Adipose tissue (tissue), 3 donors: ENCODE results near the gene MORN4. TPM values are rescaled to one million over a fixed set of nuclear protein-coding genes. Genes with fewer than 3 reads are reported as not detected.
"Not testable (repeated sequence)": the region's sequence is repeated elsewhere in the genome, so short reads cannot be mapped to it uniquely, and the experiment has no call there.

ENCODE experiments used
- H3K27ac ChIP-seq: one replicate; pipeline ENCODE4 v1.5.1; 2013; ENCODE audit warnings: low read depth, low read length
- WGBS, 3 donors: extraction: QIAGEN DNeasy Blood & Tissue Kit; methylation state at CpG; one replicate each; pipeline ENCODE4 v1.1.7; 2013; 5-methylcytosine and 5-hydroxymethylcytosine counted together
- polyA plus RNA-seq, 3 donors: library from polyadenylated mRNA; stranded (reverse); fragments of 200-250 nt; gene quantifications; one replicate each; pipeline ENCODE4 v1.2.3, GENCODE V29; 2013
- donor health status: healthy with polysubstance abuse.
- donor health status: Bipolar disorder and iron deficiency.
- donor health status: healthy.

MORN4 gene
- 1 to 10 TPM; 2.8 to 4.6 (median 4.0) TPM for polyA plus RNA-seq

- H3K27ac ChIP-seq: no peak within 1 kb of the TSS
These were observed at the start of gene MORN4 for GRCh38 chr10:97632949-97633884. MORN4 (minus strand) TSS chr10:97633500; CDS start chr10:97619653, 13,847 bp downstream.

DNA sequence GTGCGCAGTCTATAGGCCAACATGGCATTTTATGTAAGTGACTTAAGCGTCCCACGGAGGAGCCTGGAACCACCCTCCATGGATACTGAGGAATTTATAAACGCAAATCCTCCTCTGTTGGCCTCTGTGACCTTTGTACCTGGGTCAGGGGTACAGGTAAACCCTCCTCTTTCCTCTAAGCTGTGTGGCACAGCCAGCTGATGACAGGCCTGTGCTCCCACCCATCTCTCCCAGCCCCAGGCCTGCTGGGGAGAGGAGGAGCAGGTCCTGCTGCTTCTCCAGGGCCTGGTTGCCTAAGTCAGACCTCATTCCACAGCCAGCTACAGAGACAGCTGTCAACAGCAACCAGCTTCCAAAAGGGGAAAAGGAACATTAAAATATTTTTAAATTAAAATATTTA is 48.7 kb upstream of the MORN4 start:
- WGBS, 3 donors: 76 to 91% (median 88%) methylated on average over 4 of the region's 4 CpGs
- no peak overlapping the region for H3K27ac ChIP-seq

More at GRCh38 chr10:97632949-97633884, at the start of gene MORN4:
- WGBS, 3 donors: 2 to 5% (median 4%) methylated on average over 61 to 62 of the region's 62 CpGs

GRCh38 chr10:97679594-97679993 is 46.3 kb upstream of the MORN4 start:
- WGBS, 3 donors: 91 to 95% (median 93%) methylated on average over 16 of the region's 16 CpGs
- H3K27ac ChIP-seq: no peak overlapping the region

DNA sequence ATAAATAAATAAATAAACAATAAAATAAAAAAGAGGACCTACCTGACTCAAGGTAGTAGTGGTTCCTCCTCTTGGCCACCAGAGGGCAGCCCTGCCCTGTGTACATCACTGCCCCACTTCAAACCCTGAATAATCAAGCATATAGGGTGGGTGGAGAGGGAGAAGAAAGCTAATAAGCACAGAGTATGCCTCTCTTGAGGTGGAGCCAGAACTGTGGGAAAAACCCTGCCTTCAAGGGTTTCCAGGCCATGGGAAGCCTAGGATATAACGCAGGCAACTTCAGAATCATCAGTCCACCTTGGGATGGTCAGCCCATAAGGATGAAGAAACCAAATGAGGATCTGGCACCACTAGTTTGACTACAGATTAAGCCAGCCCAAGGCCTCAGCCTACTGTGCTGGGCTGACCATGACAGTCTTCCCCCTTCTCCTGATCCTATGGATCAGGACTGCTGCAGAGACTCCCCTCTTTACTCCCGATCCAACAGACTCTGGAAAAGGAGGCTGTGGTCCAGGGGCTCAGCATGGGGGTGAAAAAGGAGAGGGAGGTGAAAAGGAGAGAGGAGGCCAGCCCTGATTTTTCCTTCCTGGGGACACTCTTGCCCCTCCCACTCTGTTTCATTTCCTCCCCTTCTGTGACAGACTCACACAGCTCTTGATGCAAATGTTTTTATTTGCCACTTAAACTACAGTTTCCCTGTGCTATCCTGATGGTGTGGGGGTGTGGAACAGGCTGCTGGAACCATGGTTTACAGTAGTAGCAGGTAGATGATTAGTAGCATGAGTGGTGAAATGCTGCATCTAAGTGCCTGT is 43.7 kb upstream of the MORN4 start:
- no peak overlapping the region for H3K27ac ChIP-seq
- 94 to 97% (median 95%) methylated on average over 2 of the region's 2 CpGs for WGBS, 3 donors

GRCh38 chr10:97675222-97675621 is 41.9 kb upstream of the MORN4 start:
- 86 to 88% (median 86%) methylated on average over 9 of the region's 9 CpGs for WGBS, 3 donors
- H3K27ac ChIP-seq: no peak overlapping the region

DNA sequence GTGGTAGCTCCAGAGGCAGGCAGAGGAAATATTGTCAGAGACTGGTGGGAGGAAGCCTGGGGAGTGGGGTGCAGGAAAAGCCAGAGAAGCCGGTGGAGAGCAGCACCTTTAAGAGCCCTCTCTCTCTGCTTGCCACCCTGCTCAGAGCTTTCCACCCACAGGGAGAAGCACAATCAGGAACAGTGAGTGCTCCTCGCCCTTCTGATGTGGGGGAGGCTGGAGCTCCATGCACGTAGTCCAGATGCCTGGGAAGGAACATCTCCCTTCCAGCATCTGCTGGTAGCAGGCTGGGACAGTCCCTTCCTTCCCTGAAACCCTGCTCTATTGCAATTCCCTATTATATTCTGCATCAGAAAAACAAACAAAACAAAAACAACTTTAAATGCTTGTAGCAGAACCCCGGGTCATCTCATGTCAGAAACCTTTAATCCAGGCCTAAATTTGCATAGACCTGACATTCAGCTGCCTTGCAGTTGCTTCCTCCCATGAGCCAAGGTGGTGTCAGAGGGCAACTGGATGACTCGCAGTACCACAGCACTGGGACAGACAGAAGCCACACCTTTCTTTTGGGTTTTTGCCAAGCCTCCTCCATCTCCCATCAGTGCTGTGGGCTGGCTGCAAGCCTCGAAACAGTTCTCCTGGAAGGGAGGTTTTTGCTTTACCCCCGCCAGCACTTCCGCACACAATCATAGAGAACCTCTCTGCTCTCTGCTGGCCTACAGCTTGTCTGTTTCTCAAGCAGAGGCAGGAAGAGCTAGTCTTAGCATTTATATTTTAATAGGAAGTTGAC is 40.6 kb upstream of the MORN4 start:
- WGBS, 3 donors: 62 to 71% (median 62%) methylated on average over 8 of the region's 8 CpGs
- no peak overlapping the region for H3K27ac ChIP-seq

DNA sequence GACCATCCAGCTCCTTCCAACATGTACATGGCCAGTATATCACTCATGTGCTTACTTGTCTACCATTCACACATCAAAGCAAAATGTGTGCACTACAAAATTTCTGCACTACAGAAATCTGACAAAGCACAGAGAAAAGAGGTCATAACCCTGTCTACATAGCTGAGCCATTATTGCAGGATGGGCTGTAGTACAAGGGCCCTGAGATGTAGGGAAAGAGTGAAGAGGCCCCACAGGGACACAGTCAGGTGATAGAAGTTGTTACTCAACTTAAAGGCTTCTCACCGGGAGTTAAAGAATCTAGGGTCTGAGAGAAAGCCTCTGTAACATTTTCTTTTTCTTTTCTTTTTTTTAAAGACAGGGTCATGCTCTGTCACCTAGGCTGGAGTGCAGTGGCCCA is 36.3 kb upstream of the MORN4 start:
- H3K27ac ChIP-seq: no peak overlapping the region
- WGBS, 3 donors: 40 to 85% (median 43%) methylated on average over 1 of the region's 1 CpG

DNA sequence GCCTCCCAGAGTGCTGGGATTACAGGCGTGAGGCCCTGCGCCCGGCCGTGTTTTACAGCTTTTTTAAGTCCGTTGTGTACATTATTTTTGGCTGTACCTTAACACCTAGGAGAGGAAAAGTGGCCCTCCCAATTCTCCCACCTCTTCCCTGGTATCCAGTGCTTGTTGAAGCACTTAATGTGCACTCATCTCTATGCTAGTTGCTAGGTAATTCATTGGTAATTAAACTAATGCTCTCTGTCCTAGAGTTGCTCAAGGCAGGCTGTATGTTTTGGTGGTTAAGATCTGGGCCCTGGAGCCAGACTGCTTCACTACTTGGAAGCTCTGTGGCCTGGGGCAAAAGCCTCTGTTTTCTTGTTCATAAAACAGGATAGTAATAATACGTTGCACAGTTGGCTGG is 34.2 kb upstream of the MORN4 start:
- WGBS, 3 donors: 83 to 92% (median 87%) methylated on average over 6 of the region's 6 CpGs
- no peak overlapping the region for H3K27ac ChIP-seq

DNA sequence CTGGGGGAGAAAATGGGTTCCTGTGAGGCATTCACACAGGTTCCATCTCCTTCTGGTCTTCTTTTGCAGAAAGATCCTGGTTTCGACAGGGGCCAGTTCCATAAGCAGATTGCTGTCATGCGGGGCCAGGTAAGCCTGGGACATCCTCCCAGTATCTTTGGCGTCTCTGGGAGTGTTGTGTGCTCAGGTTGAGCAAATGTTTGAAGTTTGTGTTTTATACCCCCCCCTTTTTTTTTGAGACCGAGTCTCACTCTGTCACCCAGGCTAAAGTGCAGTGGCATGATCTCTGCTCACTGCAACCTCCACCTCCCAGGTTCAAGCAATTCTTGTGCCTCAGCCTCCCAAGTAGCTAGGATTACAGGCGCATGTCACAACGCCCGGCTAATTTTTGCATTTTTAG is 33.7 kb upstream of the MORN4 start:
- WGBS, 3 donors: 90 to 96% (median 92%) methylated on average over 7 of the region's 7 CpGs
- no peak overlapping the region for H3K27ac ChIP-seq

DNA sequence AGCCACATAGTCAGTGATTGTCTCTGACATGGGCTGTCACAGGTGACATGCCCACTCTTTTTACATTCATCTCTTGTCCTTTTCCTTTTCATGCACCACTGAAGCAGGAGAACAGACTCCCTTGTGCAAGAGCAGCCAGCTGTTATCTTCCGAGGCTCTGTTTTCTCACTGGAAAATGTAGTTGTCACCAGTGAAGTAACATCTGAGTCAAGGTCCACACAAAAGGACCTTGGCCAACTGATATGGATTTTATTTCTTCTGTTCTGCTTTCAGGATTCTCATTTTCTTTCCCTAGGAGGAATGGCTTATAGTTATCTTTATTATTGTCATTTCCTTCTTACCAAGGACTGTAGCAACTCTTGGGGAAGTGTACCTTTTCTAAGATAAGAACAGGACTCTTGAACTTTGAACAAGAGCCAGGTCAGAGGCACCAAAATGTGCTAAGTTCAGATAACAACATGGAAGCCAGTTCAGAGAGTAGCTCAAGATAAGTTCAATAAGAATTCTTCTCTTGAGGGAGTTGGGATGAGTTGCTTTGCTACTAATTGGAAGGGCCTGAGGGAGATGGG is 31.1 kb upstream of the MORN4 start:
- no peak overlapping the region for H3K27ac ChIP-seq
- WGBS, 3 donors: 48 to 88% (median 86%) methylated on average over 1 of the region's 1 CpG

DNA sequence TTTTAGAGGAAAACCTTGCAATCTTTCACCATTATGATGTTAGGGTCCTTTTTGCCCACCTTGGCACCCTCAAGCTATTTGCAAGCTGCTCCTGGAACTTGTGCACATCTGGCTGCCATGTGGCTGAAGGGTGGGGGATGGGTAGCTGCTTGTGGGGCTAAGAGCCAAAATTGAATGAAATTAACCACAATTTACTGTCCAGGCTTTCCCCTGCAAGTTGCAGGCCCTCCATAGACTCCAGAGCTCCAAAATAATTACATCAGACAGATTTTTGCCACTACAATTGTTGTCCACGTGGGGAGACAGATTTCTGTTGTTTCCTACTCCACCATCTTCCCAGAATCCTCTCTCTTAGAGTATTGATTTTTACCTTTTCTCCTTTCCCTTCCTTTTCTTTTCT is 26.3 kb upstream of the MORN4 start:
- WGBS, 3 donors: 30 to 100% (median 40%) methylated on average over 1 of the region's 1 CpG
- no peak overlapping the region for H3K27ac ChIP-seq

GRCh38 chr10:97656777-97657176 is 23.5 kb upstream of the MORN4 start:
- H3K27ac ChIP-seq: no peak overlapping the region
- 69 to 85% (median 77%) methylated on average over 5 of the region's 5 CpGs for WGBS, 3 donors

DNA sequence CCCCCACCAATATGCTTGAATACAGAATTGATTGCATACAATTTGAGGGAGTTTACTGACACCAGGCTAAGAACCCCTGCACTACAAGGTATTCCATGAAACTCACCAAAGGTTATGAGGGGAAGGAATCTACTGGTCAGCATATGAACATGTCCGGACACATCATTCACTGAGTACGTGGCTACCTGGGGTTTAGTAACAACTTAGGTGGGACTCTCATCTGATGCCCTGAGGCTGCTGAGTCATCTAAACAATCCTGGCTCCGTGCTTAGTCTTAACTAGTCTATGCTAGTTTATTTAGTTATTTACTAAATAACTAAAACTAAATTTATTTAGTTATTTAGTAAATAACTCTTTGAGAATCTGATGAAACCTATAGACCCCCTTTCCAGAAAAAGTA is 18.5 kb upstream of the MORN4 start:
- no peak overlapping the region for H3K27ac ChIP-seq
- WGBS, 3 donors: 92 to 94% (median 94%) methylated on average over 3 of the region's 3 CpGs

- no peak overlapping the region for H3K27ac ChIP-seq
- WGBS, 3 donors: 84 to 89% (median 88%) methylated on average over 3 of the region's 3 CpGs
These were observed 17.4 kb upstream of the MORN4 start for GRCh38 chr10:97650726-97651125.

GRCh38 chr10:97649405-97649750 is 16.1 kb upstream of the MORN4 start:
- 89 to 95% (median 94%) methylated on average over 4 of the region's 4 CpGs for WGBS, 3 donors
- H3K27ac ChIP-seq: not testable (repeated sequence)

GRCh38 chr10:97648562-97649404 is 15.5 kb upstream of the MORN4 start:
- WGBS, 3 donors: 69 to 80% (median 74%) methylated on average over 5 of the region's 5 CpGs
- no peak overlapping the region for H3K27ac ChIP-seq

DNA sequence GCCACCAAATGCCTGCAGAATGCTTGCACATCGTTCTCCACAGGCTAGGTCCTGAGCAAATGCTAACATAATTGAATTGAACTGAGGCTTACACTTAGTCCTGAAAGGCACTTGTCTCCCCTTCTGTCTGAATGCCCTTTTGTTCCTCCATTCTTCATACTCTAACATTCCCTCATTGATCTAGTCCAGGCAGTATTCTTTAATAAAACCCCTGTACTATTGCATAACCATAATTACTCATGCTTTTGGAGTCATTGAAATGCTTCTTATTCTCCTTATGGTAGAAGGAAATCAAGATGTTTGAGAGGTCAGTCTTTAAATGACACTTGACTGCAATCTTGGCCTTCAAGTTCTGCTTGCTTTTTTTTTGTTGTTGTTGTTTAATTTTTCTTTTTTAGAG is 14.3 kb upstream of the MORN4 start:
- WGBS, 3 donors: 70 to 95% (median 76%) methylated on average over 1 of the region's 1 CpG
- H3K27ac ChIP-seq: no peak overlapping the region
